ENCODE measurements around the gene KCNK10. TPM values are rescaled to one million over a fixed set of nuclear protein-coding genes. Genes with fewer than 3 reads are reported as not detected.

The KCNK10 gene
- polyA plus RNA-seq, 6 donors from 2014 or later = not detected

Other genes with a start within 250 kb of the KCNK10 start
- 1 to 10 TPM; 1.8 to 3.6 (median 2.2) TPM for gene SPATA7, start 62.4 kb upstream of the KCNK10 start, polyA plus RNA-seq (ENCODE audit: low read depth in 6 of 6)
- not detected for gene PTPN21, start 231.7 kb upstream of the KCNK10 start, polyA plus RNA-seq (ENCODE audit: low read depth in 6 of 6)
- gene ZC3H14, start 239.8 kb upstream of the KCNK10 start, polyA plus RNA-seq (ENCODE audit: low read depth in 6 of 6) = 10 to 100 TPM; 31.9 to 52.2 (median 42.4) TPM

Measured in naive B cell (primary cell).